Measurements from ENCODE around the gene UNC5B. TPM values are rescaled to one million over a fixed set of nuclear protein-coding genes. Genes with fewer than 3 reads are reported as not detected.
A peak's percentile ranks its signal among the peaks of the same experiment; 100 is the strongest.
"Not testable (repeated sequence)": the region's sequence is repeated elsewhere in the genome, so short reads cannot be mapped to it uniquely, and the experiment has no call there.

UNC5B gene
- total RNA-seq, 1 donor from 2014 or later, result 22.4 TPM

- no peaks in the 10 kb centered on the region for H3K9me3 Mint-ChIP-seq
- H3K27ac Mint-ChIP-seq, result peak overlapping the region; percentile 67
- no peak for TF ChIP-seq CTCF (conservative IDR thresholded peaks at IDR 0.05)
- no peaks in the 10 kb centered on the region for H3K27me3 Mint-ChIP-seq
- H3K4me1 Mint-ChIP-seq (ENCODE audit: unreplicated experiment), result no peaks in the 10 kb centered on the region
- H3K4me3 Mint-ChIP-seq, result no peak overlapping the region
- DNase-seq (ENCODE audit: extremely low spot score, unreplicated experiment), result no peak
- peaks cover 5% of the 10 kb centered on the region for H3K36me3 Mint-ChIP-seq
These were observed 81.2 kb downstream of the UNC5B start for GRCh38 chr10:71293446-71294084.

- no peak for DNase-seq (ENCODE audit: extremely low spot score, unreplicated experiment)
- no peaks in the 10 kb centered on the region for H3K9me3 Mint-ChIP-seq
- no peak for TF ChIP-seq CTCF (conservative IDR thresholded peaks at IDR 0.05)
- peak overlapping the region; percentile 67 for H3K27ac Mint-ChIP-seq
- H3K27me3 Mint-ChIP-seq, result no peaks in the 10 kb centered on the region
- no peak overlapping the region for H3K4me3 Mint-ChIP-seq
- H3K36me3 Mint-ChIP-seq, result peaks cover 5% of the 10 kb centered on the region
- no peaks in the 10 kb centered on the region for H3K4me1 Mint-ChIP-seq (ENCODE audit: unreplicated experiment)
These were observed 81.8 kb downstream of the UNC5B start for GRCh38 chr10:71294091-71294561.

- no peaks in the 10 kb centered on the region for H3K9me3 Mint-ChIP-seq
- H3K27me3 Mint-ChIP-seq, result no peaks in the 10 kb centered on the region
- no peak overlapping the region for H3K4me3 Mint-ChIP-seq
- H3K27ac Mint-ChIP-seq, result no peak overlapping the region
- TF ChIP-seq CTCF (conservative IDR thresholded peaks at IDR 0.05), result no peak
- peaks cover 5% of the 10 kb centered on the region for H3K36me3 Mint-ChIP-seq
- H3K4me1 Mint-ChIP-seq (ENCODE audit: unreplicated experiment), result no peaks in the 10 kb centered on the region
- DNase-seq (ENCODE audit: extremely low spot score, unreplicated experiment), result no peak
These were observed 82.5 kb downstream of the UNC5B start for GRCh38 chr10:71294856-71295255.

- no peak for TF ChIP-seq CTCF (conservative IDR thresholded peaks at IDR 0.05)
- H3K27me3 Mint-ChIP-seq, result no peaks in the 10 kb centered on the region
- H3K9me3 Mint-ChIP-seq, result no peaks in the 10 kb centered on the region
- no peaks in the 10 kb centered on the region for H3K4me1 Mint-ChIP-seq (ENCODE audit: unreplicated experiment)
- H3K36me3 Mint-ChIP-seq, result peaks cover 5% of the 10 kb centered on the region
- H3K4me3 Mint-ChIP-seq, result no peak overlapping the region
- DNase-seq (ENCODE audit: extremely low spot score, unreplicated experiment), result no peak
- no peak overlapping the region for H3K27ac Mint-ChIP-seq
These were observed 83.3 kb downstream of the UNC5B start for GRCh38 chr10:71295641-71296040.

GRCh38 chr10:71296086-71296485 lies 83.7 kb downstream of the UNC5B start:
- H3K4me3 Mint-ChIP-seq, result no peak overlapping the region
- no peaks in the 10 kb centered on the region for H3K27me3 Mint-ChIP-seq
- TF ChIP-seq CTCF (conservative IDR thresholded peaks at IDR 0.05), result no peak
- no peaks in the 10 kb centered on the region for H3K9me3 Mint-ChIP-seq
- no peaks in the 10 kb centered on the region for H3K4me1 Mint-ChIP-seq (ENCODE audit: unreplicated experiment)
- peaks cover 5% of the 10 kb centered on the region for H3K36me3 Mint-ChIP-seq
- H3K27ac Mint-ChIP-seq, result no peak overlapping the region
- no peak for DNase-seq (ENCODE audit: extremely low spot score, unreplicated experiment)

GRCh38 chr10:71296811-71297210 lies 84.4 kb downstream of the UNC5B start:
- H3K27me3 Mint-ChIP-seq; H3K9me3 Mint-ChIP-seq; H3K36me3 Mint-ChIP-seq; H3K27ac Mint-ChIP-seq; H3K4me3 Mint-ChIP-seq; DNase-seq (ENCODE audit: extremely low spot score, unreplicated experiment); H3K4me1 Mint-ChIP-seq (ENCODE audit: unreplicated experiment): not testable (repeated sequence)
